Neural cell (in vitro differentiated cells): ENCODE measurements around the gene MAG. TPM values are rescaled to one million over a fixed set of nuclear protein-coding genes. Genes with fewer than 3 reads are reported as not detected.

Experiments used
- H2AFZ ChIP-seq: fragments of 200-600, 300-800 bp; sonication (generic), shearing (Covaris generic); 2 replicates; pipeline ENCODE4 v1.6.0; 2014; ENCODE audit warnings: low read depth, mild to moderate bottlenecking, antibody characterized with exemption, low read length, moderate library complexity
- H3F3A ChIP-seq: fragments of 200-600 bp; shearing (Covaris generic); 2 replicates; pipeline ENCODE4 v1.6.1; 2016; ENCODE audit warnings: mild to moderate bottlenecking, moderate library complexity, mixed read lengths, antibody characterized with exemption, low read length; ENCODE audit not compliant: insufficient read depth, poor library complexity, severe bottlenecking
- H3K27ac ChIP-seq: fragments of 200-600, 300-800 bp; sonication (generic), shearing (Covaris generic); 2 replicates; pipeline ENCODE4 v1.5.1; 2014; ENCODE audit warnings: mild to moderate bottlenecking, low read length, moderate library complexity
- H3K27me3 ChIP-seq: fragments of 300-800, 200-600 bp; sonication (generic), shearing (Covaris generic); 2 replicates; pipeline ENCODE4 v1.6.0; 2014; ENCODE audit warnings: mild to moderate bottlenecking, low read depth, low read length, moderate library complexity; ENCODE audit not compliant: insufficient read depth
- H3K36me3 ChIP-seq: fragments of 300-800, 200-600 bp; sonication (generic), shearing (Covaris generic); 2 replicates; pipeline ENCODE4 v1.5.1; 2014; ENCODE audit warnings: mild to moderate bottlenecking, antibody characterized with exemption, low read length, moderate library complexity; ENCODE audit not compliant: insufficient read depth
- H3K4me2 ChIP-seq: fragments of 300-800, 200-600 bp; sonication (generic), shearing (Covaris generic); 2 replicates; pipeline ENCODE4 v1.6.0; 2014; ENCODE audit warnings: mild to moderate bottlenecking, low read length
- H3K4me3 ChIP-seq: fragments of 300-800, 200-600 bp; sonication (generic), shearing (Covaris generic); 2 replicates; pipeline ENCODE4 v1.5.1; 2014; ENCODE audit warnings: mild to moderate bottlenecking, low read length, moderate library complexity
- H3K79me2 ChIP-seq: fragments of 200-600 bp; shearing (Covaris generic); replicated peaks from 2 replicates; pipeline ENCODE4 v1.6.0; 2014; ENCODE audit warnings: mild to moderate bottlenecking, low read length, moderate library complexity; ENCODE audit not compliant: insufficient read depth
- H3K9ac ChIP-seq: fragments of 300-800, 200-600 bp; sonication (generic), shearing (Covaris generic); 2 replicates; pipeline ENCODE4 v1.6.1; 2016; ENCODE audit warnings: mild to moderate bottlenecking, low read length, mixed read lengths
- H3K9me2 ChIP-seq: fragments of 200-600 bp; shearing (Covaris generic); 2 replicates; pipeline ENCODE4 v1.6.1; 2016; ENCODE audit warnings: mild to moderate bottlenecking, low read length, mixed read lengths; ENCODE audit not compliant: insufficient read depth
- H3K9me3 ChIP-seq: fragments of 200-600, 300-800 bp; sonication (generic), shearing (Covaris generic); 2 replicates; pipeline ENCODE4 v1.6.1; 2016; ENCODE audit warnings: mild to moderate bottlenecking, mixed run types, low read length, moderate library complexity, mixed read lengths
- H4K20me1 ChIP-seq: fragments of 200-600 bp; shearing (Covaris generic); 2 replicates; pipeline ENCODE4 v1.6.1; 2016; ENCODE audit warnings: mild to moderate bottlenecking, mixed run types; ENCODE audit not compliant: insufficient read depth
- CTCF ChIP-seq: fragments of 450-650 bp; IDR thresholded peaks from 2 replicates; pipeline ENCODE4 v1.5.1; 2014; ENCODE audit warnings: antibody characterized with exemption, mild to moderate bottlenecking, moderate library complexity; ENCODE audit not compliant: poor library complexity, severe bottlenecking
- EP300 ChIP-seq: fragments of 450-650 bp; conservative IDR thresholded peaks from 2 replicates; pipeline ENCODE4 v1.6.1; 2014; ENCODE audit warnings: antibody characterized with exemption, mild to moderate bottlenecking, moderate library complexity; ENCODE audit not compliant: poor library complexity, severe bottlenecking
- EZH2 ChIP-seq: fragments of 200-600, 300-800 bp; shearing (Covaris generic), sonication (generic); IDR thresholded peaks from 2 replicates; pipeline ENCODE4 v1.6.1; 2014; ENCODE audit warnings: antibody characterized with exemption, low read length, borderline replicate concordance, mild to moderate bottlenecking; ENCODE audit not compliant: insufficient read depth, poor library complexity, severe bottlenecking
- MXI1 ChIP-seq: fragments of 450-650 bp; conservative IDR thresholded peaks from 2 replicates; pipeline ENCODE4 v1.6.1; 2014; ENCODE audit warnings: antibody characterized with exemption, mild to moderate bottlenecking; ENCODE audit not compliant: poor library complexity, severe bottlenecking
- POLR2AphosphoS5 ChIP-seq: IDR thresholded peaks from 2 replicates; pipeline ENCODE4 v1.6.1; 2012
- RAD21 ChIP-seq: fragments of 450-650 bp; conservative IDR thresholded peaks from 2 replicates; pipeline ENCODE4 v1.6.1; 2014; ENCODE audit warnings: antibody characterized with exemption, mild to moderate bottlenecking, moderate library complexity
- SMC3 ChIP-seq: fragments of 450-650 bp; conservative IDR thresholded peaks from 2 replicates; pipeline ENCODE4 v1.6.1; 2014; ENCODE audit warnings: antibody characterized with exemption, mild to moderate bottlenecking, moderate library complexity; ENCODE audit not compliant: poor library complexity
- TAF1 ChIP-seq: IDR thresholded peaks from 2 replicates; pipeline ENCODE4 v1.6.1; 2012; ENCODE audit warnings: low read depth
- polyA plus RNA-seq: library from polyadenylated mRNA; depleted of rRNA; stranded (reverse); fragments of >200 nt; gene quantifications from 2 replicates; pipeline ENCODE4 v1.2.3, GENCODE V29; 2014
- TF ChIP-seq, protein P1 (sequence below): IDR thresholded peaks from 2 replicates; pipeline ENCODE4 v1.6.1; 2012; ENCODE audit warnings: borderline replicate concordance

The MAG gene
- polyA plus RNA-seq, 1 donor from 2014 or later: not detected

GRCh38 chr19:35327642-35328041, 35.7 kb downstream of the MAG start:
- no peak overlapping the region for H3K4me3 ChIP-seq

DNA sequence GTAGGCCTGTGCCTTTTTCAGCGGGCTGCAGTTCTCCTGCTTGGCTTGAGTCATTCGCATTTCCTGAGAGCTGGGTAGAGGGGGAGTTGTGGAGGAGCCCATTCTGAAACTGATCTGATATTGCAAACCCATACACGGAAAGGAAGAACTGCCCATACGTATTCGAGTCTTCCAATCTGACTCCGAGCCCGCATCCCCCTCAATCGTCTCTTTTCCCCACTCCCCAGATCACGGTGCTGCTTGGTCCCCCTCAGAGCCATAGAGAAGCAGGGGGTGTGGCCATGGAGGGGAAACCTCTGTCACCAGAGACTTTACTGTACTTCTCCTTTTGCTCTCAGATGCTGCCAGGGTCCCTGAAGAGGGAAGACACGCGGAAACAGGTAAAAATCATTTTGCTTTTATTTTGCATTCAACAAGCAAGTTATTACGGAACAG, 36.9 kb downstream of the MAG start, which contains the start of gene CD22:
Gene CD22, plus strand, starts transcription at position 337 of the 435 bp plus-strand sequence. CDS start 2,854 bp downstream, outside the sequence.
- H3K9me2 ChIP-seq: no peaks in the 10 kb centered on the region
- no peaks in the 10 kb centered on the region for H3K9me3 ChIP-seq
- no peaks in the 10 kb centered on the region for H3K79me2 ChIP-seq
- no peak within 1 kb of the TSS for H3K9ac ChIP-seq
- H4K20me1 ChIP-seq: no peaks in the 10 kb centered on the region
- H3F3A ChIP-seq: no peaks in the 10 kb centered on the region
- no peak within 1 kb of the TSS for H3K4me2 ChIP-seq
- no peak within 1 kb of the TSS for H3K27ac ChIP-seq
- H3K36me3 ChIP-seq: no peaks in the 10 kb centered on the region
- TF ChIP-seq SMC3: no peak
- no peak within 1 kb of the TSS for H2AFZ ChIP-seq
- no peak within 1 kb of the TSS for H3K4me3 ChIP-seq
- no peaks in the 10 kb centered on the region for H3K27me3 ChIP-seq

More at GRCh38 chr19:35327642-35328041, 35.7 kb downstream of the MAG start:
- no peaks in the 10 kb centered on the region for H3K9me2 ChIP-seq
- H3F3A ChIP-seq: no peaks in the 10 kb centered on the region
- no peak overlapping the region for H3K9ac ChIP-seq
- H2AFZ ChIP-seq: no peak overlapping the region
- no peaks in the 10 kb centered on the region for H3K27me3 ChIP-seq
- H3K79me2 ChIP-seq: no peaks in the 10 kb centered on the region
- H3K9me3 ChIP-seq: no peaks in the 10 kb centered on the region
- no peak for TF ChIP-seq CTCF
- TF ChIP-seq SMC3: no peak
- TF ChIP-seq EP300: no peak
- no peak for TF ChIP-seq MXI1
- no peak overlapping the region for H3K4me2 ChIP-seq
- H3K27ac ChIP-seq: no peak overlapping the region
- H4K20me1 ChIP-seq: no peaks in the 10 kb centered on the region
- H3K36me3 ChIP-seq: no peaks in the 10 kb centered on the region

DNA sequence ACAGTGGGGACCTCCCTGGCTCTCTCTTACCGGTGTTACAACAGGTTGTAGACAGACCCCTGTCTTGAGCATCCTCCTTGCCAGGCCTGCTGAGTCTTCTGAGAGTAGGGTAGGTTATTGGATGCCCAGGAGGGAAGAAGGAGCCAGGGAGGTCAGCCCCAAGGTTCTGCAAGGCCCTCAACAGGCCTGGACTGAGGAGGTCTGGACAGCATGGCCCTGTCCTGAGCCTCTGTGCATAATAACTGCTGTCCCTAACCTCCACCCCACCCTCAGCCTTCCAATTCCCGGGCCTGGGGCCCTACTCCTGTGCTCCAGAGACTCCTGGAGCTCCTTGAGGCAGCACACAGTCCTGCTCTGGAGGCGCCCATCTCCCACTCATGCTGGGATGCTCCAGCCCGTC, 37.4 kb downstream of the MAG start:
- no peaks in the 10 kb centered on the region for H3K36me3 ChIP-seq
- no peaks in the 10 kb centered on the region for H3K79me2 ChIP-seq
- H4K20me1 ChIP-seq: no peaks in the 10 kb centered on the region
- H3K27ac ChIP-seq: no peak overlapping the region
- no peaks in the 10 kb centered on the region for H3F3A ChIP-seq
- H3K9me3 ChIP-seq: no peaks in the 10 kb centered on the region
- H3K4me2 ChIP-seq: no peak overlapping the region
- no peak overlapping the region for H2AFZ ChIP-seq
- no peaks in the 10 kb centered on the region for H3K27me3 ChIP-seq
- H3K4me3 ChIP-seq: no peak overlapping the region
- H3K9ac ChIP-seq: no peak overlapping the region
- no peaks in the 10 kb centered on the region for H3K9me2 ChIP-seq
- TF ChIP-seq RAD21: no peak

DNA sequence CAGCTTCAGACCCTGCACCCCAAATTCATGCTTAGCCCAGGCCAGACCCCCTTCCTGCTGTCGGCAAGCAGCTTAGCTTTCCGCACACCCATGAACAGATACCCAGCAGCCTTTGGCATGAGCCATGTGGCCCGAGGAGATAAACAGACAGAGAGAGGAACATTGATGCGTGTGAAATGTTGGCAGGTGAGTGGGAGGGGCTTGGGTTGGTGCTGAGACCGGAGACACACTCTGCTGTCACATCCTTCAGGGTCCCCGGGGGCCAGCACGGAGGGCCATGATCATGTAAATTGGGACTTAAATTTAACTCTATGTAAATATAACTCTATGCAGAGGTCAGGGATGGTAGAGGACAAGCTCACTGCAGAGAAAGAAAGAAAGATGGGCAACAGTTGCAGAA, 38.5 kb downstream of the MAG start:
- no peaks in the 10 kb centered on the region for H3K9me3 ChIP-seq
- TF ChIP-seq EP300 (no peak), CTCF (no peak), EZH2 (no peak), SMC3 (no peak), TAF1 (no peak), MXI1 (no peak), RAD21 (no peak), POLR2AphosphoS5 (no peak)
- TF ChIP-seq, protein P1, sequence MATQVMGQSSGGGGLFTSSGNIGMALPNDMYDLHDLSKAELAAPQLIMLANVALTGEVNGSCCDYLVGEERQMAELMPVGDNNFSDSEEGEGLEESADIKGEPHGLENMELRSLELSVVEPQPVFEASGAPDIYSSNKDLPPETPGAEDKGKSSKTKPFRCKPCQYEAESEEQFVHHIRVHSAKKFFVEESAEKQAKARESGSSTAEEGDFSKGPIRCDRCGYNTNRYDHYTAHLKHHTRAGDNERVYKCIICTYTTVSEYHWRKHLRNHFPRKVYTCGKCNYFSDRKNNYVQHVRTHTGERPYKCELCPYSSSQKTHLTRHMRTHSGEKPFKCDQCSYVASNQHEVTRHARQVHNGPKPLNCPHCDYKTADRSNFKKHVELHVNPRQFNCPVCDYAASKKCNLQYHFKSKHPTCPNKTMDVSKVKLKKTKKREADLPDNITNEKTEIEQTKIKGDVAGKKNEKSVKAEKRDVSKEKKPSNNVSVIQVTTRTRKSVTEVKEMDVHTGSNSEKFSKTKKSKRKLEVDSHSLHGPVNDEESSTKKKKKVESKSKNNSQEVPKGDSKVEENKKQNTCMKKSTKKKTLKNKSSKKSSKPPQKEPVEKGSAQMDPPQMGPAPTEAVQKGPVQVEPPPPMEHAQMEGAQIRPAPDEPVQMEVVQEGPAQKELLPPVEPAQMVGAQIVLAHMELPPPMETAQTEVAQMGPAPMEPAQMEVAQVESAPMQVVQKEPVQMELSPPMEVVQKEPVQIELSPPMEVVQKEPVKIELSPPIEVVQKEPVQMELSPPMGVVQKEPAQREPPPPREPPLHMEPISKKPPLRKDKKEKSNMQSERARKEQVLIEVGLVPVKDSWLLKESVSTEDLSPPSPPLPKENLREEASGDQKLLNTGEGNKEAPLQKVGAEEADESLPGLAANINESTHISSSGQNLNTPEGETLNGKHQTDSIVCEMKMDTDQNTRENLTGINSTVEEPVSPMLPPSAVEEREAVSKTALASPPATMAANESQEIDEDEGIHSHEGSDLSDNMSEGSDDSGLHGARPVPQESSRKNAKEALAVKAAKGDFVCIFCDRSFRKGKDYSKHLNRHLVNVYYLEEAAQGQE: no peak
- no peaks in the 10 kb centered on the region for H4K20me1 ChIP-seq
- no peak overlapping the region for H2AFZ ChIP-seq
- H3K36me3 ChIP-seq: no peaks in the 10 kb centered on the region
- H3K79me2 ChIP-seq: no peaks in the 10 kb centered on the region
- no peaks in the 10 kb centered on the region for H3F3A ChIP-seq
- H3K9ac ChIP-seq: no peak overlapping the region
- H3K27me3 ChIP-seq: no peaks in the 10 kb centered on the region
- H3K27ac ChIP-seq: no peak overlapping the region
- H3K9me2 ChIP-seq: no peaks in the 10 kb centered on the region
- H3K4me2 ChIP-seq: no peak overlapping the region
- no peak overlapping the region for H3K4me3 ChIP-seq
